ENCODE measurements around the gene OR2T3. TPM values are rescaled to one million over a fixed set of nuclear protein-coding genes. Genes with fewer than 3 reads are reported as not detected.
"Not testable (repeated sequence)": the region's sequence is repeated elsewhere in the genome, so short reads cannot be mapped to it uniquely, and the experiment has no call there.

The OR2T3 gene
- not detected in 2 replicates for polyA plus RNA-seq (2012; rRNA removed)
- not detected in 2 replicates for polyA plus RNA-seq (2012; cell fraction: cytosol; rRNA removed)
- not detected in 2 replicates for polyA plus RNA-seq (2012; cell fraction: nucleus; rRNA removed)

DNA sequence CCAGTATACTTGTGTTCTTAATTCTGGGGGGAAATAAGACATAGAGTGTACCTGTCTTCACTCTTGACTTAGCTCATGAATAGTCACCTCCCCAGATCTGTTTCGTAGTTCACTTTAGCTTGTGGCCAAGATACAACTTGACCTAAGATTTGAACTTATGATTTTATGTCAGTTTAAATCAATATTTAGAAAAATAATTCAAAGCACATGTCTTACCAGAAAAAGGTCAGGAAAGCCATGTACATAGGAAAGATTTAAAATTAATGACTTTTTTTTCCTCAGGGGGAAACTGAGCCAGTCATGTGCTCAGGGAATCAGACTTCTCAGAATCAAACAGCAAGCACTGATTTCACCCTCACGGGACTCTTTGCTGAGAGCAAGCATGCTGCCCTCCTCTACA is at the start of gene OR2T3:
OR2T3 (plus strand) TSS at position 301 of the 400 bp plus-strand sequence; CDS start at position 301, 0 bp downstream.
- H3K9ac ChIP-seq; H3K9me2 ChIP-seq; H3K4me2 ChIP-seq; H3K27ac ChIP-seq (ENCODE audit: low read depth in 2 of 2, low read length in 1 of 2); POLR2A ChIA-PET; DNase-seq; H3K9me3 ChIP-seq; H3F3A ChIP-seq (replicated peaks; ENCODE audit: insufficient read depth); H3K4me3 ChIP-seq (ENCODE audit: low read depth in 2 of 2, low read length in 1 of 2); H3K4me1 ChIP-seq (ENCODE audit: control insufficient read depth in 1 of 2, insufficient read depth in 2 of 2, low read depth in 1 of 2, low read length in 1 of 2); CTCF ChIA-PET; H2AFZ ChIP-seq (ENCODE audit: low read depth); H3K79me2 ChIP-seq (ENCODE audit: insufficient read depth); H3K27me3 ChIP-seq (ENCODE audit: insufficient read depth); H4K20me1 ChIP-seq (ENCODE audit: insufficient read depth); H3K36me3 ChIP-seq (replicated peaks in 1 of 2; ENCODE audit: control insufficient read depth in 1 of 2, insufficient read depth in 2 of 2, low read length in 1 of 2): not testable (repeated sequence)
- WGBS (ENCODE audit: low lambda C conversion rate), result 3% methylated on average over 1 of the region's 2 CpGs

GRCh38 chr1:248427526-248428191 is 45.5 kb upstream of the OR2T3 start:
- H3K9ac ChIP-seq; CTCF ChIA-PET; H4K20me1 ChIP-seq (ENCODE audit: insufficient read depth); POLR2A ChIA-PET; H3K9me3 ChIP-seq; H3K79me2 ChIP-seq (ENCODE audit: insufficient read depth); DNase-seq; H3K36me3 ChIP-seq (replicated peaks in 1 of 2; ENCODE audit: control insufficient read depth in 1 of 2, insufficient read depth in 2 of 2, low read length in 1 of 2); H3K4me1 ChIP-seq (ENCODE audit: control insufficient read depth in 1 of 2, insufficient read depth in 2 of 2, low read depth in 1 of 2, low read length in 1 of 2); H3K27me3 ChIP-seq (ENCODE audit: insufficient read depth); H3K4me3 ChIP-seq (ENCODE audit: low read depth in 2 of 2, low read length in 1 of 2); H3K9me2 ChIP-seq; H3F3A ChIP-seq (replicated peaks; ENCODE audit: insufficient read depth); H2AFZ ChIP-seq (ENCODE audit: low read depth); H3K4me2 ChIP-seq; H3K27ac ChIP-seq (ENCODE audit: low read depth in 2 of 2, low read length in 1 of 2): not testable (repeated sequence)
- 6% methylated on average over 3 of the region's 3 CpGs for WGBS (ENCODE audit: low lambda C conversion rate)

- H2AFZ ChIP-seq (ENCODE audit: low read depth); H3K79me2 ChIP-seq (ENCODE audit: insufficient read depth); H3K9ac ChIP-seq; POLR2A ChIA-PET; H3K4me3 ChIP-seq (ENCODE audit: low read depth in 2 of 2, low read length in 1 of 2); H3K9me2 ChIP-seq; H4K20me1 ChIP-seq (ENCODE audit: insufficient read depth); H3K9me3 ChIP-seq; H3K4me1 ChIP-seq (ENCODE audit: control insufficient read depth in 1 of 2, insufficient read depth in 2 of 2, low read depth in 1 of 2, low read length in 1 of 2); CTCF ChIA-PET; H3K36me3 ChIP-seq (replicated peaks in 1 of 2; ENCODE audit: control insufficient read depth in 1 of 2, insufficient read depth in 2 of 2, low read length in 1 of 2); H3F3A ChIP-seq (replicated peaks; ENCODE audit: insufficient read depth); H3K27ac ChIP-seq (ENCODE audit: low read depth in 2 of 2, low read length in 1 of 2); H3K4me2 ChIP-seq; DNase-seq; H3K27me3 ChIP-seq (ENCODE audit: insufficient read depth): not testable (repeated sequence)
- 1% methylated on average over 3 of the region's 3 CpGs for WGBS (ENCODE audit: low lambda C conversion rate)
These were observed 45.0 kb upstream of the OR2T3 start for GRCh38 chr1:248428192-248428533.

DNA sequence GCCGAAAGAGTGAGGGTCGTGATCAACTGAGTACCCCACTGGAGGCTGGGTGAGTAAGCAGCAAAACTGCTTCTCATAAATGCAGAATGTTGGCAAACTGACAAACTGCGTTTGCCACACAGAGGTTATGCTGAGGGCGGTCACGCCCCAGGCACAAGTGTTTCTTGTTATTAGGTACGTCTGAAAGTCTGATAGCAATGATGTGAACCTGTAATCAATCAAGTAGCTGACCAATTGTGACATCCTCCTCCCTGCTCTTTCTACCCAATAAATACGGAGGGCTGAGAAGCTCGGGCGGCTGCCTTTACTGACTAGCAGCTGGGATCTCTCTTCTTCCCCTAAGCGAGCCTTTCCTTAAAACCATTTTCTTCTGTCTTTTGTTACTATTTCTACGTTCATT is 41.5 kb upstream of the OR2T3 start:
- H3K9me3 ChIP-seq; H3K4me1 ChIP-seq (ENCODE audit: control insufficient read depth in 1 of 2, insufficient read depth in 2 of 2, low read depth in 1 of 2, low read length in 1 of 2); DNase-seq; H3K4me2 ChIP-seq; H3K9ac ChIP-seq; H3F3A ChIP-seq (replicated peaks; ENCODE audit: insufficient read depth); H3K79me2 ChIP-seq (ENCODE audit: insufficient read depth); H3K4me3 ChIP-seq (ENCODE audit: low read depth in 2 of 2, low read length in 1 of 2); H4K20me1 ChIP-seq (ENCODE audit: insufficient read depth); H3K9me2 ChIP-seq; CTCF ChIA-PET; POLR2A ChIA-PET; H3K36me3 ChIP-seq (replicated peaks in 1 of 2; ENCODE audit: control insufficient read depth in 1 of 2, insufficient read depth in 2 of 2, low read length in 1 of 2); H3K27me3 ChIP-seq (ENCODE audit: insufficient read depth); H3K27ac ChIP-seq (ENCODE audit: low read depth in 2 of 2, low read length in 1 of 2); H2AFZ ChIP-seq (ENCODE audit: low read depth): not testable (repeated sequence)
- 3% methylated on average over 11 of the region's 11 CpGs for WGBS (ENCODE audit: low lambda C conversion rate)

GRCh38 chr1:248432201-248432600 is 41.0 kb upstream of the OR2T3 start:
- H4K20me1 ChIP-seq (ENCODE audit: insufficient read depth); CTCF ChIA-PET; H3K9me2 ChIP-seq; H3K4me3 ChIP-seq (ENCODE audit: low read depth in 2 of 2, low read length in 1 of 2); H3K27ac ChIP-seq (ENCODE audit: low read depth in 2 of 2, low read length in 1 of 2); DNase-seq; H3F3A ChIP-seq (replicated peaks; ENCODE audit: insufficient read depth); H2AFZ ChIP-seq (ENCODE audit: low read depth); H3K79me2 ChIP-seq (ENCODE audit: insufficient read depth); H3K9ac ChIP-seq; H3K4me2 ChIP-seq; H3K27me3 ChIP-seq (ENCODE audit: insufficient read depth); H3K9me3 ChIP-seq; H3K36me3 ChIP-seq (replicated peaks in 1 of 2; ENCODE audit: control insufficient read depth in 1 of 2, insufficient read depth in 2 of 2, low read length in 1 of 2); POLR2A ChIA-PET; H3K4me1 ChIP-seq (ENCODE audit: control insufficient read depth in 1 of 2, insufficient read depth in 2 of 2, low read depth in 1 of 2, low read length in 1 of 2): not testable (repeated sequence)
- WGBS (ENCODE audit: low lambda C conversion rate), result 1% methylated on average over 4 of the region's 4 CpGs

GRCh38 chr1:248433811-248434415 is 39.2 kb upstream of the OR2T3 start:
- H3K27ac ChIP-seq (ENCODE audit: low read depth in 2 of 2, low read length in 1 of 2); H3K4me3 ChIP-seq (ENCODE audit: low read depth in 2 of 2, low read length in 1 of 2); POLR2A ChIA-PET; H3K9me3 ChIP-seq; H3K27me3 ChIP-seq (ENCODE audit: insufficient read depth); H3K36me3 ChIP-seq (replicated peaks in 1 of 2; ENCODE audit: control insufficient read depth in 1 of 2, insufficient read depth in 2 of 2, low read length in 1 of 2); H4K20me1 ChIP-seq (ENCODE audit: insufficient read depth); H3K4me2 ChIP-seq; DNase-seq; H3K4me1 ChIP-seq (ENCODE audit: control insufficient read depth in 1 of 2, insufficient read depth in 2 of 2, low read depth in 1 of 2, low read length in 1 of 2); H3K9ac ChIP-seq; H3K9me2 ChIP-seq; CTCF ChIA-PET; H3K79me2 ChIP-seq (ENCODE audit: insufficient read depth); H2AFZ ChIP-seq (ENCODE audit: low read depth); H3F3A ChIP-seq (replicated peaks; ENCODE audit: insufficient read depth): not testable (repeated sequence)
- 37% methylated on average over 27 of the region's 38 CpGs for WGBS (ENCODE audit: low lambda C conversion rate)
